ENCODE measurements around the gene TNPO1. TPM values are rescaled to one million over a fixed set of nuclear protein-coding genes. Genes with fewer than 3 reads are reported as not detected.

Gene TNPO1
- total and polyA plus RNA-seq, 2 of the 13 experiments (the other 11 are each of a cell fraction or from before 2014, with no cell fraction given) = 26.7 to 123 TPM

- TF ChIP-seq ZBTB49 (CRISPR knock-in tag; IDR thresholded peaks at IDR 0.05; ENCODE audit: borderline replicate concordance) (no peak), ZEB1 (IDR thresholded peaks at IDR 0.05; ENCODE audit: insufficient replicate concordance, low read depth) (no peak), GLMP (CRISPR knock-in tag; IDR thresholded peaks at IDR 0.05; ENCODE audit: borderline replicate concordance) (no peak), MAX (IDR thresholded peaks at IDR 0.05) (peak; percentile 46), PHF20 (CRISPR knock-in tag; IDR thresholded peaks at IDR 0.05) (no peak), SIX4 (CRISPR knock-in tag; IDR thresholded peaks at IDR 0.05) (no peak), PAXIP1 (CRISPR knock-in tag; conservative IDR thresholded peaks at IDR 0.05) (peak; percentile 33; the same call in 1 of the 2 replicates), ZNF451 (CRISPR knock-in tag; IDR thresholded peaks at IDR 0.05) (no peak; the same call in 1 of the 2 replicates), ZBTB1 (CRISPR knock-in tag; IDR thresholded peaks at IDR 0.05; ENCODE audit: borderline replicate concordance) (no peak), ZNF580 (CRISPR knock-in tag; IDR thresholded peaks at IDR 0.05; ENCODE audit: borderline replicate concordance, low read depth) (no peak), DNMT1 (CRISPR knock-in tag; IDR thresholded peaks at IDR 0.05) (no peak; the same call in 1 of the 2 replicates), RFX3 (CRISPR knock-in tag; IDR thresholded peaks at IDR 0.05) (peak; percentile 92), GATA4 (IDR thresholded peaks at IDR 0.05; ENCODE audit: borderline replicate concordance, low read depth) (no peak), PAX8 (CRISPR knock-in tag; IDR thresholded peaks at IDR 0.05; ENCODE audit: borderline replicate concordance) (peak; percentile 75; the same call in 1 of the 2 replicates), FOXK2 (IDR thresholded peaks at IDR 0.05) (no peak), ZNF124 (CRISPR knock-in tag; IDR thresholded peaks at IDR 0.05) (no peak; the same call in 1 of the 2 replicates), ZNF670 (CRISPR knock-in tag; IDR thresholded peaks at IDR 0.05; ENCODE audit: borderline replicate concordance) (0 out of 2 replicates have a peak, but pooled peaks have one; percentile 46), SRY (CRISPR knock-in tag; IDR thresholded peaks at IDR 0.05) (0 out of 2 replicates have a peak, but pooled peaks have one; percentile 25), ZNF160 (CRISPR knock-in tag; IDR thresholded peaks at IDR 0.05) (no peak)
Measured at GRCh38 chr5:72816284-72817075, at the start of gene TNPO1 (continued).
